Measurements from ENCODE around the gene ZNF263.

The ZNF263 gene

GRCh38 chr16:3282730-3283542 lies at the start of gene ZNF263:
ZNF263 (plus strand) TSS chr16:3283491; CDS start chr16:3283819, 328 bp downstream.
- TF ChIP-seq, protein P1, sequence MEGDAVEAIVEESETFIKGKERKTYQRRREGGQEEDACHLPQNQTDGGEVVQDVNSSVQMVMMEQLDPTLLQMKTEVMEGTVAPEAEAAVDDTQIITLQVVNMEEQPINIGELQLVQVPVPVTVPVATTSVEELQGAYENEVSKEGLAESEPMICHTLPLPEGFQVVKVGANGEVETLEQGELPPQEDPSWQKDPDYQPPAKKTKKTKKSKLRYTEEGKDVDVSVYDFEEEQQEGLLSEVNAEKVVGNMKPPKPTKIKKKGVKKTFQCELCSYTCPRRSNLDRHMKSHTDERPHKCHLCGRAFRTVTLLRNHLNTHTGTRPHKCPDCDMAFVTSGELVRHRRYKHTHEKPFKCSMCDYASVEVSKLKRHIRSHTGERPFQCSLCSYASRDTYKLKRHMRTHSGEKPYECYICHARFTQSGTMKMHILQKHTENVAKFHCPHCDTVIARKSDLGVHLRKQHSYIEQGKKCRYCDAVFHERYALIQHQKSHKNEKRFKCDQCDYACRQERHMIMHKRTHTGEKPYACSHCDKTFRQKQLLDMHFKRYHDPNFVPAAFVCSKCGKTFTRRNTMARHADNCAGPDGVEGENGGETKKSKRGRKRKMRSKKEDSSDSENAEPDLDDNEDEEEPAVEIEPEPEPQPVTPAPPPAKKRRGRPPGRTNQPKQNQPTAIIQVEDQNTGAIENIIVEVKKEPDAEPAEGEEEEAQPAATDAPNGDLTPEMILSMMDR (IDR thresholded peaks at IDR 0.05; ENCODE audit: poor library complexity, severe bottlenecking) = no peak
- ATAC-seq (ENCODE audit: low read depth) (peak; percentile 88), DNase-seq (ENCODE audit: low spot score) (peak; percentile 95)
- H3K9me3 ChIP-seq (ENCODE audit: severe bottlenecking) = peaks cover 7% of the 10 kb centered on the region
- H3K4me3 ChIP-seq (ENCODE audit: severe bottlenecking) = peak within 1 kb of the TSS; percentile 88
- peak within 1 kb of the TSS; percentile 81 for H3K27ac ChIP-seq (ENCODE audit: poor library complexity, severe bottlenecking)
- H3K4me1 ChIP-seq (ENCODE audit: insufficient read depth, poor library complexity, severe bottlenecking) = no peaks in the 10 kb centered on the region
- H3K27me3 ChIP-seq (ENCODE audit: insufficient read depth, poor library complexity, severe bottlenecking) = no peaks in the 10 kb centered on the region
- peaks cover 24% of the 10 kb centered on the region for H3K36me3 ChIP-seq (ENCODE audit: low read depth)

DNA sequence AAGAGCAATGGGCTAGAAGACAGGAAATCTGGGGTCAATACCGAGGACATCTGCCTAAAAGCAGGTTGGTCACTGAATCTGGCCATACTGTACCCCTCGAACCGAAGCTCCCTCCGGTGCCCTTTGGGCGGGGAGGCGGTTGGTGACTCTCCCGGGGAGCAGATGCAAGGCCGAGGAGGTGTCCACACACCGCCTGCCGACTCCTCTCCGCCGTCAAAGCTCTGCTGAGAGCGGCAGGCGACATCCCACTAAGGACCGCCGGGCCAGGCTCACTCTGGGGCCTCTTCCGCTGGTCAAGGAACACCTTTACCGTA lies 48.8 kb upstream of the ZNF263 start:
- peak overlapping the region; percentile 62 for H3K27ac ChIP-seq (ENCODE audit: poor library complexity, severe bottlenecking)
- H3K4me1 ChIP-seq (ENCODE audit: insufficient read depth, poor library complexity, severe bottlenecking) = peaks cover 5% of the 10 kb centered on the region
- H3K9me3 ChIP-seq (ENCODE audit: severe bottlenecking) = no peaks in the 10 kb centered on the region
- DNase-seq (ENCODE audit: low spot score) = no peak
- H3K4me3 ChIP-seq (ENCODE audit: severe bottlenecking) = peak overlapping the region; percentile 100
- TF ChIP-seq, protein P1 (IDR thresholded peaks at IDR 0.05; ENCODE audit: poor library complexity, severe bottlenecking) = no peak
- H3K27me3 ChIP-seq (ENCODE audit: insufficient read depth, poor library complexity, severe bottlenecking) = no peaks in the 10 kb centered on the region
- H3K36me3 ChIP-seq (ENCODE audit: low read depth) = peaks cover 42% of the 10 kb centered on the region
- no peak for ATAC-seq (ENCODE audit: low read depth)

DNA sequence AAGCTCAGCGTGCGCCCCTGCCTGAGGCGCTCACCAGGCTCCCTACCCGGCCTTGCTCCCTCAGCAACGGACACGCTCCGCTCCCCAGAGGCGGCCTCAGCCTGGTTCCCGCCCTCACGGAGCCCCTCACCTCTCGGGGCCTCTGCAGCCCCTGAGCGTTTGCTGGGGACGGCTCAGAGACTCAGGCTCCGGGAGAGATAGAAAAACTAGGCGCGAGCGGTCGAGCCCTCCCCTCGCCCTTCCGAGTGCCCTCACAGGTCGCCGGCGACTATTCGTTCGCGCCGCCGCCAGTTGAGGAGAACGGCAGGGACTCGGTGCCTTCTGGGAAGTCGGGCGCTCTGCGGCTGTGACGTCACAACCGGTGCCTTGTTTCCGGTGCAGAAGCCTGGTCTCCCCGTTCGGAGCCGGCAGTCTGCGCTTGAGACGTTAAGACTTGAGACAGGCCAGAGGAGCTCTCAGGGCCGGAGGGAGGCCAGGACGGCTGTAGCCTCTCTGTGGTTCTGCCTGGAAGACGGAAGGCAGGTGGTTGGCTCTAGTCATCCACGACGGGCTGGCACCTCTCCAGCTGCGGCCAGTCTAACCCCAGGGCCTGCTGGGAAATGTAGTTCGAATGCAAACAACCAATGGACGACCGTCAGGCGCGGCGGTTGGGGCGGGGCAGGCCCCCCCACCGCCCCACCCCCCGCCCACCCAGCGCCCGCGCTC lies 48.3 kb upstream of the ZNF263 start, which contains the start of gene ZNF200:
TSS of gene ZNF200 (minus strand) at position 302 of the 705 bp plus-strand sequence. CDS start 1,403 bp downstream, outside the sequence.
- Histone ChIP-seq H3K27ac (ENCODE audit: poor library complexity, severe bottlenecking) (peak within 1 kb of the TSS; percentile 62), H3K9me3 (ENCODE audit: severe bottlenecking) (no peaks in the 10 kb centered on the region), H3K4me1 (ENCODE audit: insufficient read depth, poor library complexity, severe bottlenecking) (peaks cover 5% of the 10 kb centered on the region), H3K36me3 (ENCODE audit: low read depth) (peaks cover 36% of the 10 kb centered on the region), H3K27me3 (ENCODE audit: insufficient read depth, poor library complexity, severe bottlenecking) (no peaks in the 10 kb centered on the region), H3K4me3 (ENCODE audit: severe bottlenecking) (peak within 1 kb of the TSS; percentile 100)
- ATAC-seq (ENCODE audit: low read depth) = peak; percentile 95
- TF ChIP-seq, protein P1 (IDR thresholded peaks at IDR 0.05; ENCODE audit: poor library complexity, severe bottlenecking) = no peak
- peak; percentile 96 for DNase-seq (ENCODE audit: low spot score)

- Histone ChIP-seq H3K27ac (ENCODE audit: poor library complexity, severe bottlenecking) (no peak overlapping the region), H3K36me3 (ENCODE audit: low read depth) (peaks cover 26% of the 10 kb centered on the region), H3K4me1 (ENCODE audit: insufficient read depth, poor library complexity, severe bottlenecking) (peaks cover 5% of the 10 kb centered on the region), H3K9me3 (ENCODE audit: severe bottlenecking) (no peaks in the 10 kb centered on the region), H3K27me3 (ENCODE audit: insufficient read depth, poor library complexity, severe bottlenecking) (no peaks in the 10 kb centered on the region), H3K4me3 (ENCODE audit: severe bottlenecking) (no peak overlapping the region)
- no peak for ATAC-seq (ENCODE audit: low read depth)
- TF ChIP-seq, protein P1 (IDR thresholded peaks at IDR 0.05; ENCODE audit: poor library complexity, severe bottlenecking) = no peak
- DNase-seq (ENCODE audit: low spot score) = no peak
Observed at GRCh38 chr16:3235856-3236669, 47.2 kb upstream of the ZNF263 start.

Data from RWPE2 (cell line).